Rectal smooth muscle tissue (tissue), 1 donor: Measurements from ENCODE around the gene ROGDI.

Experiments used
- H3K27ac ChIP-seq: one replicate; pipeline ENCODE4 v1.7.0; 2013; ENCODE audit warnings: low read depth, low read length, inconsistent platforms
- H3K27me3 ChIP-seq: one replicate; pipeline ENCODE4 v1.7.0; 2013; ENCODE audit warnings: low read length; ENCODE audit not compliant: control insufficient read depth, insufficient read depth
- H3K36me3 ChIP-seq: one replicate; pipeline ENCODE4 v1.7.0; 2013; ENCODE audit warnings: low read length; ENCODE audit not compliant: control insufficient read depth, insufficient read depth
- H3K4me1 ChIP-seq: one replicate; pipeline ENCODE4 v1.7.0; 2013; ENCODE audit warnings: low read length; ENCODE audit not compliant: control insufficient read depth, insufficient read depth
- H3K4me3 ChIP-seq: one replicate; pipeline ENCODE4 v1.7.0; 2013; ENCODE audit warnings: low read length
- H3K9ac ChIP-seq: one replicate; pipeline ENCODE4 v1.7.0; 2013; ENCODE audit warnings: low read length

The ROGDI gene

GRCh38 chr16:4796982-4797804 lies 5.2 kb downstream of the ROGDI start:
- Histone ChIP-seq H3K4me1 (no peaks in the 10 kb centered on the region), H3K9ac (no peak overlapping the region), H3K27ac (no peak overlapping the region), H3K4me3 (no peak overlapping the region), H3K27me3 (no peaks in the 10 kb centered on the region), H3K36me3 (no peaks in the 10 kb centered on the region)

- Histone ChIP-seq H3K4me1 (no peaks in the 10 kb centered on the region), H3K9ac (no peak overlapping the region), H3K4me3 (peak overlapping the region; percentile 51), H3K36me3 (no peaks in the 10 kb centered on the region), H3K27me3 (no peaks in the 10 kb centered on the region), H3K27ac (no peak overlapping the region)
Measured at GRCh38 chr16:4795828-4796572, 6.4 kb downstream of the ROGDI start.

- Histone ChIP-seq H3K36me3 (no peaks in the 10 kb centered on the region), H3K27me3 (no peaks in the 10 kb centered on the region), H3K4me3 (peak within 1 kb of the TSS; percentile 51), H3K4me1 (no peaks in the 10 kb centered on the region), H3K27ac (no peak within 1 kb of the TSS), H3K9ac (no peak within 1 kb of the TSS)
Measured at GRCh38 chr16:4795181-4795827, 7.1 kb downstream of the ROGDI start, which contains the start of gene SMIM22. SMIM22 (plus strand) TSS chr16:4795369; CDS start chr16:4795735, 366 bp downstream.

- Histone ChIP-seq H3K4me1 (no peaks in the 10 kb centered on the region), H3K27ac (no peak overlapping the region), H3K27me3 (peaks cover 3% of the 10 kb centered on the region), H3K4me3 (no peak overlapping the region), H3K36me3 (no peaks in the 10 kb centered on the region), H3K9ac (no peak overlapping the region)
Measured at GRCh38 chr16:4792951-4793513, 9.4 kb downstream of the ROGDI start.

GRCh38 chr16:4790871-4791270 lies 11.6 kb downstream of the ROGDI start:
- no peaks in the 10 kb centered on the region for H3K36me3 ChIP-seq
- no peaks in the 10 kb centered on the region for H3K4me1 ChIP-seq
- no peak overlapping the region for H3K4me3 ChIP-seq
- H3K27me3 ChIP-seq: peaks cover 3% of the 10 kb centered on the region
- H3K27ac ChIP-seq: no peak overlapping the region
- H3K9ac ChIP-seq: no peak overlapping the region

- H3K9ac ChIP-seq: no peak overlapping the region
- H3K27me3 ChIP-seq: peaks cover 3% of the 10 kb centered on the region
- H3K27ac ChIP-seq: no peak overlapping the region
- no peak overlapping the region for H3K4me3 ChIP-seq
- H3K4me1 ChIP-seq: no peaks in the 10 kb centered on the region
- no peaks in the 10 kb centered on the region for H3K36me3 ChIP-seq
Measured at GRCh38 chr16:4790261-4790660, 12.2 kb downstream of the ROGDI start.

DNA sequence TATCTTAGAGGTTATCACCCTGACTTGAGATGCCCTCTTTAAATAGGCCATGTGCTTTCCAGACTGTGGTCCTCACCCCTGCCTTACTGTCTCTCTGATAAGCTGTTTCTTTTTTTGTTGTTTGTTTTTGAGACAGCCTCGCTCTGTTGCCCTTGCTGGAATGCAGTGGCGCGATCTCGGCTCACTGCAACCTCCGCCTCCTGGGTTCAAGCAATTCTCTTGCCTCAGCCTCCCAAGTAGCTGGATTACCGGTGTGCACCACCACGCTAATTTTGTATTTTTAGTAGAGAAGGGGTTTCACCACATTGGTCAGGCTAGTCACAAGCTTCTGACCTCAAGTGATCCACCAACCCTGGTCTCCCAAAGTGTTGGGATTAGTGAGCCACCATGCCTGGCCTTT lies 13.5 kb downstream of the ROGDI start:
- no peak overlapping the region for H3K27ac ChIP-seq

DNA sequence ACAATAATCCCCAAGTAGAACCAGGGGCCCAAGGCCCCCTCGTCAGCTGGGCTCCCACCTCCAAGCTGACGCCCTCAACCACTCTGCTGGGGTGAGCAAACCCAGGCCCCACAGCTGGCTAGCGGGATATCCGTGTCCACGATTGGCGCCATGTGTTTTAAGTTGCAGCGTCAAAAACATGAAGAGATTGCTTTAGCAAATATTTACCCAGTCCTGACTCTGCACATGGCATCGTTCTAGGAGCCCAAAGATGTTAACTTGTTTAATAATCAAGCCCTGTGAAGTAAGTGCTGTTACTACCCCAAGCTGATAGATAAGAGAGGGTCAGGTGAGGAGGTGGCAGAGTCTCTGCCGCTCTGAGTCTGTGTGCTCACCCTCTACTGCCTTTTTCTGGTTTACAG lies 13.9 kb downstream of the ROGDI start:
- H3K9ac ChIP-seq: no peak overlapping the region
- H3K36me3 ChIP-seq: no peaks in the 10 kb centered on the region
- no peaks in the 10 kb centered on the region for H3K4me1 ChIP-seq
- peaks cover 3% of the 10 kb centered on the region for H3K27me3 ChIP-seq
- no peak overlapping the region for H3K27ac ChIP-seq
- H3K4me3 ChIP-seq: no peak overlapping the region

More for the DNA sequence above, 13.5 kb downstream of the ROGDI start:
- no peaks in the 10 kb centered on the region for H3K36me3 ChIP-seq
- peaks cover 3% of the 10 kb centered on the region for H3K27me3 ChIP-seq
- H3K9ac ChIP-seq: no peak overlapping the region
- H3K4me1 ChIP-seq: no peaks in the 10 kb centered on the region
- H3K4me3 ChIP-seq: no peak overlapping the region

- no peak within 1 kb of the TSS for H3K9ac ChIP-seq
- H3K27ac ChIP-seq: no peak within 1 kb of the TSS
- no peaks in the 10 kb centered on the region for H3K4me1 ChIP-seq
- H3K27me3 ChIP-seq: peaks cover 3% of the 10 kb centered on the region
- H3K4me3 ChIP-seq: no peak within 1 kb of the TSS
- H3K36me3 ChIP-seq: no peaks in the 10 kb centered on the region
Measured at GRCh38 chr16:4787627-4788482, 14.6 kb downstream of the ROGDI start, which contains the start of gene SEPTIN12. SEPTIN12 (minus strand) TSS chr16:4788345; CDS start chr16:4787645, 700 bp downstream.

DNA sequence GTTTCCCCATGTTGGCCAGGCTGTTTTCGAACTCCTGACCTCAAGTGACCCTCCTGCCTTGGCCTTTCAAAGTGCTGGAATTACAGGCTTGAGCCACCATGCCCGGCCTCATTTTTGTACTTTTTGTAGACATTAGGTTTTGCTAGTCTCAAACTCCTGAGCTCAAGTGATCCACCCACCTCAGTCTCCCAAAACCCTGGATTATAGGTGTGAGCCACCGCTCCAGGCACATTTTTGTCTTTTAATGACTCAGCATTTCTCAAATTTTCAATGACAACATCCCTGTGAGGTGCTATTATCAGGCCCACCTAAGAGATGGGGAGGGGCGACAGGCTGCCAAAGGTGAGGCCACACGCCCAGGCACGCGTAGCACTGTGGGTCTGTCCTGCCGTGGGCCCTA lies 15.4 kb downstream of the ROGDI start:
- no peak overlapping the region for H3K9ac ChIP-seq
- H3K4me3 ChIP-seq: no peak overlapping the region
- H3K27me3 ChIP-seq: peaks cover 3% of the 10 kb centered on the region
- H3K4me1 ChIP-seq: no peaks in the 10 kb centered on the region
- H3K27ac ChIP-seq: no peak overlapping the region
- H3K36me3 ChIP-seq: no peaks in the 10 kb centered on the region

DNA sequence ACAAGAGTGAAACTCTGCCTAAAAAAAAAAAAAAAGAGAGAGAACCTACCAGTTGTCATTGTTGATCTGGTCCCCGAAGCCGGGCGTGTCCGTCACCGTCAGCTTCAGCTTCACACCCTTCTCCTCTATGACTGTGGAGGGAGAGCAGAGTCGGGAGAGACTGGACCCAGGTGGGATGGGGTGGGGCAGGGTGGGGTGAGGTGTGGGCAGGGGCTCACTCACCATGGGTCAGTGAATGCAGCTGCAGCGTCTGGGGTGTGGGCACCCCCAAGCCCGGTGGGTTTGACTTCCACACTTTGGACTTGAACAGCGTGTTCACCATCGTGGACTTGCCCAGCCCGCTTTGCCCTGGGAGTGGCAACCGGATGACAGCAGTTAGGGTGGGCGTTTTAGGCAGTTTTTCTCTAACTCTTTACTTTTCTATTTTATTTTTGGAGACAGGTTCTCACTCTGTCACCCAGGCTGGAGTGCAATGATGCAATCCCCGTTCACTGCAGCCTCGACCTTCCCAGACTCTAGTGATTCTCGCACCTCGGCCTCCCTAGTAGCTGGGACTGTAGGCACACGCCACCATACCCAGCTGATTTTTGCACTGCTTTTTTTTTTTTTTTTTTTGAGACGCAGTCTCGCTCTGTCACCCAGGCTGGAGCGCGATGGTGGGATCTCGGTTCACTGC lies 16.5 kb downstream of the ROGDI start:
- Histone ChIP-seq H3K4me3 (no peak overlapping the region), H3K4me1 (no peaks in the 10 kb centered on the region), H3K27ac (no peak overlapping the region), H3K27me3 (peaks cover 3% of the 10 kb centered on the region), H3K36me3 (no peaks in the 10 kb centered on the region), H3K9ac (no peak overlapping the region)
